Small intestine (tissue), 7 donors: ENCODE measurements around the gene PDE7B. TPM values are rescaled to one million over a fixed set of nuclear protein-coding genes. Genes with fewer than 3 reads are reported as not detected.

Experiments used
- DNase-seq, 2 donors: peaks; one replicate each; pipeline versions ENCODE4 v3.0.0 to v3.0.0-alpha.2; 2013
- FAIRE-seq: peaks from 2 replicates; lab custom pipeline; 2012; peaks lifted over from hg19 to GRCh38; lab: Jason Lieb, UNC
- H3K27ac ChIP-seq, 3 donors: one replicate each; pipeline ENCODE4 v1.5.1; 2013; ENCODE audit warnings: low read length in 2 of 3, mild to moderate bottlenecking in 2 of 3, control low read depth in 1 of 3, inconsistent platforms in 1 of 3, low read depth in 1 of 3, moderate library complexity in 1 of 3
- H3K27me3 ChIP-seq, 3 donors: one replicate each; pipeline ENCODE4 v1.6.1; 2013; ENCODE audit warnings: low read length in 3 of 3, inconsistent platforms in 1 of 3; ENCODE audit not compliant: control insufficient read depth in 3 of 3, insufficient read depth in 3 of 3
- H3K36me3 ChIP-seq, 3 donors: one replicate each; pipeline ENCODE4 v1.6.1; 2013; ENCODE audit warnings: low read length in 3 of 3, inconsistent platforms in 1 of 3, low read depth in 1 of 3, mild to moderate bottlenecking in 1 of 3, moderate library complexity in 1 of 3; ENCODE audit not compliant: control insufficient read depth in 3 of 3, insufficient read depth in 2 of 3
- H3K4me1 ChIP-seq, 3 donors: one replicate each; pipeline ENCODE4 v1.6.1; 2013; ENCODE audit warnings: low read length in 2 of 3, inconsistent platforms in 1 of 3, low read depth in 1 of 3, mild to moderate bottlenecking in 1 of 3, moderate library complexity in 1 of 3; ENCODE audit not compliant: control insufficient read depth in 3 of 3, insufficient read depth in 2 of 3
- H3K4me3 ChIP-seq, 3 donors: one replicate each; pipeline ENCODE4 v1.5.1; 2013; ENCODE audit warnings: low read length in 3 of 3, control low read depth in 1 of 3, inconsistent platforms in 1 of 3, low read depth in 1 of 3, mild to moderate bottlenecking in 1 of 3, moderate library complexity in 1 of 3
- H3K9me3 ChIP-seq, 2 donors: one replicate each; pipeline ENCODE4 v1.6.1; 2013; ENCODE audit warnings: low read depth in 1 of 2, low read length in 1 of 2; ENCODE audit not compliant: control insufficient read depth in 2 of 2, insufficient read depth in 1 of 2
- WGBS, 3 donors: extraction: QIAGEN DNeasy Blood & Tissue Kit; methylation state at CpG; one replicate each; pipeline ENCODE4 v1.1.7; 2013; 5-methylcytosine and 5-hydroxymethylcytosine counted together
- polyA plus RNA-seq, 4 donors: library from polyadenylated mRNA; stranded (reverse) in 3 of 4; unstranded in 1 of 4; fragments of 200-250 nt in 3 of 4; fragments of 120-200 nt in 1 of 4; gene quantifications; one replicate each; pipeline versions ENCODE4 v1.2.1 to v1.2.3, GENCODE V29; 2013
- donor health status: healthy with polysubstance abuse.
- donor health status: control.
- donor health status: control.
- donor health status: Bipolar disorder and iron deficiency.
- donor health status: healthy.

Gene PDE7B
- polyA plus RNA-seq, 4 donors, result 0.22 to 1.4 (median 0.82) TPM

DNA sequence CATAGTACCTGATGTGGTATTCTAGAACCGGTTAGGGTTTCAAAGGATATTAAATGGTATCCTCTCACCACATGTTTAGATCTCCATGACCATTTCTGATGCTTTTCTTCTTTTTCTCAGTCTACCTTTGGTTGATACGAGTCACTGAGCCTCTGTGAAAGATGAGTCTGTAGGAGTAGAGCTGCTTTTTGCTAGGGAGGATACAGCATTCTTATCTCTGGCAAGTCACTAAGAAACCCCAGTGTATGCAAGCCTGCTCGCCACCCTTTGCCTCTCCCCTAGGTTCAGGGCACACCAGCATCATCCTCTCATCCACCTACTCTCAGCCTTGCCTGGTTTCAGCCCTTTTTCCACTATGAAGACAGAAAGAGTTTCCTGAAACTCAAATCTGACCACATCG is 308.7 kb downstream of the PDE7B start:
- Histone ChIP-seq H3K36me3 (no peaks in the 10 kb centered on the region), H3K27ac (no peak overlapping the region), H3K4me3 (no peak overlapping the region), H3K4me1 (no peaks in the 10 kb centered on the region), H3K27me3 (no peaks in the 10 kb centered on the region), H3K9me3 (peaks cover 1 to 4% of the 10 kb centered on the region in 2 donors)
- DNase-seq (no peak), FAIRE-seq (no peak)
- WGBS, 3 donors, result 82 to 89% (median 89%) methylated on average over 4 of the region's 4 CpGs

DNA sequence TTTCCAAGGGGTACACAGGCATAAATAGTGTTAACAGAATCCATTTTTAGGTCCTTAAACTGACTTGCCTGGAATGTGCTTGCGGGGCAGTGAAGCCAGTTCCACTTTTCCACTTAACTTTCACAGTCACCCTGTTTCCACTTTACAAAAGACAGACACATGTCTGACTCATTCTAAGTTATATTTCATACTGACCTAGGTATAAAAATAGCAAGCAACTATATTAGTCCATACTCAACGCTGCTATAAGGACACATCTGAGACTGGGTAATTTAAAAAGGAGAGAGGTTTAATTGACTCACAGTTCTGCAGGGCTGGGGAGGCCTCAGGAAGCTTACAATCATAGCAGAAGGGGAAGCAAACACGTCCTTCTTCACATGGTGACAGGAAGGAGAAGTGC is 310.4 kb downstream of the PDE7B start:
- Histone ChIP-seq H3K27ac (no peak overlapping the region), H3K4me1 (no peaks in the 10 kb centered on the region), H3K36me3 (no peaks in the 10 kb centered on the region), H3K27me3 (no peaks in the 10 kb centered on the region), H3K4me3 (no peak overlapping the region), H3K9me3 (peaks cover 1 to 5% of the 10 kb centered on the region in 2 donors)
- DNase-seq, result no peak
- no peak for FAIRE-seq
- WGBS, 3 donors, result 70 to 86% (median 76%) methylated on average over 3 of the region's 3 CpGs

DNA sequence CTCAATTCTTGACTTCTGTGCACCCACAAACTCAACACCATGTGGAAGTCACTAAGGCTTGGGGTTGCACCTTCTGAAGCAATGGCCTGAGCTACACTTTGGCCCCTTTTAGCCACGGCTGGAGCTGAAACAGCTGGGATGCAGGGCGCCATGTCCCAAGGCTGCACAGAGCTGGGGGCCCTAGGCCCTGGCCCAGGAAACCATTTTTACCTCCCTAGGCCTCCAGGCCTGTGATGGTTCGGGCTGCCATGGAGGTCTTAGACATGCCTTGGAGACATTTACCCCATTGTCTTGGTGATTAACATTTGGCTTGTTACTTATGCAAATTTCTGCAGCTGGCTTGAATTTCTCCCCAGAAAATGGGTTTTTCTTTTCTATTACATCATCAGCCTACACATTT is 311.8 kb downstream of the PDE7B start:
- no peak for DNase-seq
- H3K9me3 ChIP-seq, result peaks cover 1 to 9% of the 10 kb centered on the region in 2 donors
- H3K4me3 ChIP-seq, result no peak overlapping the region
- FAIRE-seq, result no peak
- H3K4me1 ChIP-seq, result no peaks in the 10 kb centered on the region
- H3K27me3 ChIP-seq, result no peaks in the 10 kb centered on the region
- WGBS, 3 donors, result 89 to 95% (median 94%) methylated on average over 3 of the region's 3 CpGs
- no peak overlapping the region for H3K27ac ChIP-seq
- H3K36me3 ChIP-seq, result no peaks in the 10 kb centered on the region

DNA sequence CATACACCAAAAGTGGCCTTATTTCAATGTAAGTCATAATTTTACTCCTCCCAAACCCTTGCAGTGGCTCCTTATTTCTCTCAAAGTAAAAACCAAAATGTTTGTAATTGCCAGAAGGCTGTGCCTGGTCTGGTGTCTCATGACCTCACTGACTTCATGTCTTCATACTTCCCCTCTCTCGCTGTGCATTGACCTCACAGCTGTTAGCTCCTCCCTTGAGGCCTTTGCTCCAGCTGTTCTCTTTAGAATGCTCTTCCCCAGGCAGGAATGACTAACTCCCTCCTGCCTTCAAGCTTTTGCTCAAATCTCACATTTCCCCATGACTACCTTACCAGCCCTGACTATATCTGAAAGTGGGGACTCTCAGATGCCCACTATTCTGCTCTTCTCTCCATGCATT is 315.3 kb downstream of the PDE7B start:
- DNase-seq (no peak), FAIRE-seq (no peak)
- H3K4me3 ChIP-seq, result no peak overlapping the region
- peaks cover 1 to 9% of the 10 kb centered on the region in 2 donors for H3K9me3 ChIP-seq
- no peaks in the 10 kb centered on the region for H3K27me3 ChIP-seq
- H3K27ac ChIP-seq, result no peak overlapping the region
- WGBS, 3 donors, result 79 to 96% (median 83%) methylated on average over 1 of the region's 1 CpG
- no peaks in the 10 kb centered on the region for H3K36me3 ChIP-seq
- no peaks in the 10 kb centered on the region for H3K4me1 ChIP-seq

DNA sequence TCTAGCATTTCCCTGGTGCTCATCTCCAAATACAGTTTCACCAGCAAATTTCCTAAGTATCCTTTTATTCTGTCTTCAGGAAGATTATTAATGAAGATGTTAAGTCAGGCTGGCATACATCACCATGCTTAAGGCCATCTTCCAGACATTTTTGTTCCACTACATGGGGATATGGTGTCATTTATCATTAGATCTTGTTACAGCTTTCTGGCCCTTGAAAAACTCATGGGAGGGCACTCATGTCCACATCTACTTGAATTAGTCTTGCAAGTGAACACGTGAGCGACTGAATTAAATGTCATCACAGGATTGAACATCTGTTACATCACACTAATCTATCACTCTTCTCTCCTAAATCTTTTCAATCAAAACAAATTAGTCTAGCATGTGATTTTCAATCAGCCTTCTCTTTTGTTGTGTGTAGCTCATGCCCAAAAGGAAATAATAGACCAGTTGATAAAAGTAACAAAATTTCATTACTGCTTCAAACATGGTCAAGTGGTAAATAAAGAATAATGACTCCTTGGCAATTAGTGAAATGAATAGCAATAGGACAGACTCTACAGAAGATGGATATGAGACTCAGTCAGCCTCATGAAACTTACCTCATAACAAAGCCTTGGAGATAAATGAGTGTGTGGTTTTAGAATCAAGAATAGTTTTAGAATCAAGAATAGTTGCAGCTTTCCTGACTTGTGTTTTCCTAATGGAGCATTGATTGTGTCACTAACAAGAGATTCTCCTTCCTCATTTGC is 318.1 kb downstream of the PDE7B start:
- no peaks in the 10 kb centered on the region for H3K27me3 ChIP-seq
- FAIRE-seq (no peak), DNase-seq (no peak)
- 91 to 93% (median 92%) methylated on average over 2 of the region's 2 CpGs for WGBS, 3 donors
- H3K27ac ChIP-seq, result no peak overlapping the region
- no peaks in the 10 kb centered on the region for H3K4me1 ChIP-seq
- no peak overlapping the region for H3K4me3 ChIP-seq
- peaks cover 0 to 8% of the 10 kb centered on the region in 2 donors for H3K9me3 ChIP-seq
- H3K36me3 ChIP-seq, result no peaks in the 10 kb centered on the region

DNA sequence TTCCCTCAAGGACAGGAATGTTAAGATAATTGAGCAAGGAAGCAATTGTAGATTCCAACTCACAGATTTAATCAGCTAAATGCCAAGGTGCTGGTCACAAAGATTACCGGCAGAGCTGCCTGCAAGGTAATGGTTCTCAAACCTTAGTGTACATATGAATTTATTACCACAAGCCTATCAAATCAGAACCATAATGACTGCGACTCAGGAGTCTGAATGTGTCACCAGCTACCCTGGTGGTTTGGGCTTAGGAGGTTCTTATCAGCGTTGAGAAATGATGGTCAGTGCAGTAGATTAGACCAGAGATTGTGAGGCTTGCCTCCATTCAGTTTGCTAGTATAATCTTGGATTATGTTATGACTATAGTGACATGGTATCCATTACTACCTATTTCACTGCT is 319.7 kb downstream of the PDE7B start:
- 71 to 93% (median 79%) methylated on average over 3 of the region's 3 CpGs for WGBS, 3 donors
- H3K27me3 ChIP-seq, result no peaks in the 10 kb centered on the region
- DNase-seq (no peak), FAIRE-seq (no peak)
- H3K36me3 ChIP-seq, result no peaks in the 10 kb centered on the region
- no peak overlapping the region for H3K4me3 ChIP-seq
- no peaks in the 10 kb centered on the region for H3K4me1 ChIP-seq
- H3K27ac ChIP-seq, result no peak overlapping the region
- H3K9me3 ChIP-seq, result peaks cover 0 to 8% of the 10 kb centered on the region in 2 donors

DNA sequence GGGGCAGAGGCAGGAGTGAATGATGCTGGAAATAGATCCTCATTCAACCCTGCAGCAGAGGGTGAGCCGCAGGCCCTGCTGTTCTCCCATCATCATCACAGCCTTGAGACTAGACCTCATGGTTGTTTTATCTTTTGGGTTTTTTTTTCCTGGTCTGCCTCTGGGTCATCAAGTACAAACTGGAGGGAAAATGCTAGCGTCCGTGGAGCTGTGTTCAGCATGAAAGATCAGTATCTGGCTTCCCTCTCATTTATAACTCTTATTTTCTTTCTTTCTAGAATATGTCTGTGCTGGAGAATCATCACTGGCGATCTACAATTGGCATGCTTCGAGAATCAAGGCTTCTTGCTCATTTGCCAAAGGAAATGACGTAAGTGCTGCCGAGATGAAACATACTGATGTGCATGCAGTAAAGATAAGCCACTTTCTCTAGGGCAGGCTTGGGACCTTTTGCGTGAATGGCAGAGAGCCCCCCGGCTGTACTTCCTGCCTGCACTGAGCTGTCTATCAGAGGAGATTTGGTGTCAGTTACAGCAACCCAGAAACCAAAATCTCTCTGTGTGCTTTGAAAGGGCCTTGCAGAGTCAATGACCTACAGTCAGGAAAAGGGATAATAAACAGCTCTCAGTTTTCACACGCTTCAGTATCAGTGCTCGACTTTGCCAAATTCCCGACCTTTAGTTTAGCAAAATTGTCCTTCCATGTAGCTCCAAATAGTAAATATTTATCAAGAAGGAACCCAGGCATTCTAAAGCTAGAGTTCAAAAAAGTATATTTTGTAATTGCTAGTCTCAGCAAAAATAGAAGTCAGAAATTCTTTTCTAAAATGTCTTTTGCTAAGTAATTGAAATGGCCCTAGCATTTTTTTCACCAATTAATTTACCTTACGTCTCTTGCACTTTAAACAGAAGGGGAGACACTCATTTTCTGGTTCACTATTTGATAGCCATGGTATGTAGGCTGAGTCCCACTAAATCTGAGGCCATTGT is 322.3 kb downstream of the PDE7B start:
- 54 to 85% (median 78%) methylated on average over 13 of the region's 13 CpGs for WGBS, 3 donors
- Histone ChIP-seq H3K27me3 (no peaks in the 10 kb centered on the region), H3K4me3 (peak overlapping the region in 1 of 3 donors; percentile 0), H3K36me3 (no peaks in the 10 kb centered on the region), H3K9me3 (peaks cover 0 to 3% of the 10 kb centered on the region in 2 donors), H3K4me1 (no peaks in the 10 kb centered on the region), H3K27ac (peak overlapping the region in 1 of 3 donors; percentile 76)
- FAIRE-seq, result no peak
- no peak for DNase-seq

DNA sequence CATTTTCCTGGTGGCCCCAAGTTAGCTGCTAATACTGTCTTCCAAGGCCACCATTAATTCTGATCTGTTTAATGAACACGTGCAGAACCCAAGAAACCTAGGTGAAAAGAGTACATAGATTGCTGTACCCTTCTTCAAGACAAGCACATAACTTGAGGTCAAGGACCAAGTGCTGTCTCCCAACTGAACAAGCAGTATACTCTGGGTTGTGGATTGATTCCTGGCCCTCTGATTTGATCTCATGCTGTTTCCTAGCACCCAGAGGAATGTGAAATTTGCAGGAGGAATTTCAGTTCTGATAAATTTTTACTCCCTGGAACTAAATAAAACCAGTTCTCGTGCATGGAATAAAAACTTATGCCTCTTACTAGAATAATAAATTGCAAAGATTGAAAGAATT is 323.0 kb downstream of the PDE7B start:
- H3K9me3 ChIP-seq, result peaks cover 0 to 3% of the 10 kb centered on the region in 2 donors
- FAIRE-seq (no peak), DNase-seq (no peak)
- WGBS, 3 donors, result 68 to 80% (median 71%) methylated on average over 2 of the region's 2 CpGs
- H3K27me3 ChIP-seq, result no peaks in the 10 kb centered on the region
- H3K4me1 ChIP-seq, result no peaks in the 10 kb centered on the region
- no peak overlapping the region for H3K4me3 ChIP-seq
- H3K36me3 ChIP-seq, result no peaks in the 10 kb centered on the region
- no peak overlapping the region for H3K27ac ChIP-seq
